ENCODE measurements around the gene CD55.

DNA sequence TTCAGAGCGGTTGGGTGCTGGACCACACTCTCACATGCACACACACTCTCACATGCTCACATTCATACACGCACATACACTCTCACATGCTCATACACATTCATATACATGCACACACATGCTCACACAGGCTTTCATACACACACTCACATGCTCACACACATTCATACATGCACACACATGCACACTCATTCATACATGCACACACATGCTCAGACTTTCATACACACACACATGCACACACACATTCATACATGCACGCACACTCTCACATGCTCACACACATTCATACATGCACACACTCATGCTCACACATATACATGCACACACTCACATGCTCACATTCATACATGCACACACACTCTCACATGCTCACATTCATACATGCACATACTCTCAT lies 6.0 kb upstream of the CD55 start:
- TF ChIP-seq POLR2A (IDR thresholded peaks at IDR 0.05; ENCODE audit: low read length) (no peak), GATA1 (IDR thresholded peaks at IDR 0.05; ENCODE audit: low read depth, low read length) (no peak)
